GM13977 (cell line): ENCODE measurements around the gene LRRC28.

ENCODE experiments used
- DNase-seq: peaks from one replicate; pipeline ENCODE4 v3.0.0; 2012; ENCODE audit warnings: low spot score
- CTCF ChIP-seq: IDR thresholded peaks from 2 replicates; pipeline ENCODE4 v1.5.1; 2012; ENCODE audit warnings: mild to moderate bottlenecking, control low read depth; ENCODE audit not compliant: insufficient read depth; ENCODE audit errors: extremely low read depth, missing control alignments
- in situ Hi-C: fragments of 300-500 bp; cut with MboI; formaldehyde crosslinking; loops from one replicate; pipeline ENCODE4 v1.12.0; 2022; ENCODE audit warnings: low sequenced_read_pairs, low pct_unique_long_range_greater_than_20kb, mixed read lengths, inconsistent platforms; ENCODE audit not compliant: unreplicated experiment

The LRRC28 gene

GRCh38 chr15:99307735-99308134, 56.5 kb downstream of the LRRC28 start:
- no peak for DNase-seq
- in situ Hi-C loops: no loop called here
- no peak for TF ChIP-seq CTCF

- no peak for DNase-seq
- TF ChIP-seq CTCF: no peak
- in situ Hi-C loops: no loop called here
Observed at GRCh38 chr15:99310745-99311144, 59.5 kb downstream of the LRRC28 start.

- TF ChIP-seq CTCF: no peak
- no peak for DNase-seq
- in situ Hi-C loops: no loop called here
Observed at GRCh38 chr15:99312228-99312627, 60.9 kb downstream of the LRRC28 start.

GRCh38 chr15:99312794-99313193, 61.5 kb downstream of the LRRC28 start:
- TF ChIP-seq CTCF: no peak
- no peak for DNase-seq
- in situ Hi-C loops: no loop called here

GRCh38 chr15:99315636-99316035, 64.4 kb downstream of the LRRC28 start:
- no peak for TF ChIP-seq CTCF
- DNase-seq: no peak
- in situ Hi-C loops: no loop called here

GRCh38 chr15:99320374-99321215, 69.3 kb downstream of the LRRC28 start:
- no peak for DNase-seq
- TF ChIP-seq CTCF: no peak
- in situ Hi-C loops: no loop called here
